GM18526 (cell line): ENCODE data around the gene HELZ2.

Source experiments
- POLR2A ChIP-seq: IDR thresholded peaks from 3 replicates; pipeline ENCODE4 v1.6.1; 2011; ENCODE audit not compliant: insufficient read length; ENCODE audit errors: extremely low read depth

The HELZ2 gene

GRCh38 chr20:63552481-63553249, 21.4 kb downstream of the HELZ2 start:
- peak; percentile 16 for TF ChIP-seq POLR2A

GRCh38 chr20:63551068-63551467, 23.0 kb downstream of the HELZ2 start:
- TF ChIP-seq POLR2A: no peak

- TF ChIP-seq POLR2A: no peak
These were observed 24.3 kb downstream of the HELZ2 start for GRCh38 chr20:63549679-63550282.

GRCh38 chr20:63549019-63549418, 25.0 kb downstream of the HELZ2 start:
- no peak for TF ChIP-seq POLR2A

GRCh38 chr20:63548542-63548941, 25.5 kb downstream of the HELZ2 start:
- TF ChIP-seq POLR2A: no peak

- TF ChIP-seq POLR2A: no peak
These were observed 26.1 kb downstream of the HELZ2 start, which contains the start of gene SRMS for GRCh38 chr20:63547725-63548480. Gene SRMS (minus strand): TSS chr20:63547749. CDS start chr20:63547463, 286 bp downstream.

- no peak for TF ChIP-seq POLR2A
These were observed 26.9 kb downstream of the HELZ2 start for GRCh38 chr20:63546956-63547724.

- no peak for TF ChIP-seq POLR2A
These were observed 27.6 kb downstream of the HELZ2 start for GRCh38 chr20:63546256-63546955.

- TF ChIP-seq POLR2A: no peak
These were observed 28.2 kb downstream of the HELZ2 start for GRCh38 chr20:63545814-63546213.

- no peak for TF ChIP-seq POLR2A
These were observed 29.0 kb downstream of the HELZ2 start for GRCh38 chr20:63544958-63545516.

- TF ChIP-seq POLR2A: no peak
These were observed 29.6 kb downstream of the HELZ2 start for GRCh38 chr20:63544241-63544957.

GRCh38 chr20:63543733-63544132, 30.3 kb downstream of the HELZ2 start:
- TF ChIP-seq POLR2A: no peak

GRCh38 chr20:63543131-63543530, 30.9 kb downstream of the HELZ2 start:
- TF ChIP-seq POLR2A: no peak

- TF ChIP-seq POLR2A: no peak
These were observed 31.3 kb downstream of the HELZ2 start for GRCh38 chr20:63542696-63543095.

- no peak for TF ChIP-seq POLR2A
These were observed 31.9 kb downstream of the HELZ2 start for GRCh38 chr20:63542031-63542559.
